PFSK-1 (cell line): ENCODE data around the gene CHL1.

Experiments
- FOXP2 ChIP-seq: optimal IDR thresholded peaks from 2 replicates; pipeline ENCODE3; 2011; ENCODE audit warnings: borderline replicate concordance, control low read depth, inconsistent platforms; ENCODE audit not compliant: insufficient read depth; ENCODE audit errors: extremely low read length, extremely low read depth
- POLR2AphosphoS5 ChIP-seq: IDR thresholded peaks from 2 replicates; pipeline ENCODE4 v1.6.1; 2012; ENCODE audit warnings: low read depth, mild to moderate bottlenecking, control low read depth, low read length, moderate library complexity
- REST ChIP-seq, 2 experiments: IDR thresholded peaks; 2 replicates each; pipeline versions ENCODE4 v1.6.1 to v1.8.0; 2011 to 2012; ENCODE audit warnings: low read depth in 2 of 2, low read length in 2 of 2, control low read depth in 1 of 2, inconsistent platforms in 1 of 2, mild to moderate bottlenecking in 1 of 2, moderate library complexity in 1 of 2; ENCODE audit not compliant: insufficient read depth in 1 of 2
- SIN3A ChIP-seq: IDR thresholded peaks from 2 replicates; pipeline ENCODE4 v1.6.1; 2012; ENCODE audit warnings: mild to moderate bottlenecking, low read length, moderate library complexity, borderline replicate concordance; ENCODE audit not compliant: insufficient read depth
- TAF1 ChIP-seq: IDR thresholded peaks from 2 replicates; pipeline ENCODE4 v1.6.1; 2012; ENCODE audit warnings: low read length, control low read depth, borderline replicate concordance; ENCODE audit not compliant: insufficient read depth

CHL1 gene

DNA sequence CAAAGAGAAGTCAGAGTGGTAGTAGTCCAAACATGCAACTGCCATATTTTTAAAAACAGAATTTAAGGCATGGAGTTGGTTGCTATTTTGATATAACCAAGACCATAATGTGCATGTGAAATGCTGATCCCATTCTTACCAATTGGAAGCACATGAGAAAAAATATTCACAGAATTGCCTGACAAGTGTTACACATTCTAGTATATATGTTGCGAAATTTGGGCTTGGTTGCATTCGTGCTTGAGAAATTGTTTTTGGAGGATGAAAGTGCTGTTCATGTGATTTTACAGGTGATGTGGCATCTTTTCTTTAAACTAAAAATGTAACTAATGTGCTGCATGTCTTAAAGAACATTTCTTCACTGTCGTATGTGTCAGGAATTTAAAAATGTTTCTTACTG lies 199.7 kb downstream of the CHL1 start:
- no peak for TF ChIP-seq POLR2AphosphoS5
- TF ChIP-seq FOXP2, result no peak
- TF ChIP-seq TAF1, result no peak
- no peak for TF ChIP-seq REST (IDR thresholded peaks at IDR 0.05; ENCODE audit: insufficient read depth in 1 of 2, low read depth in 2 of 2, low read length in 2 of 2)
- no peak for TF ChIP-seq SIN3A

DNA sequence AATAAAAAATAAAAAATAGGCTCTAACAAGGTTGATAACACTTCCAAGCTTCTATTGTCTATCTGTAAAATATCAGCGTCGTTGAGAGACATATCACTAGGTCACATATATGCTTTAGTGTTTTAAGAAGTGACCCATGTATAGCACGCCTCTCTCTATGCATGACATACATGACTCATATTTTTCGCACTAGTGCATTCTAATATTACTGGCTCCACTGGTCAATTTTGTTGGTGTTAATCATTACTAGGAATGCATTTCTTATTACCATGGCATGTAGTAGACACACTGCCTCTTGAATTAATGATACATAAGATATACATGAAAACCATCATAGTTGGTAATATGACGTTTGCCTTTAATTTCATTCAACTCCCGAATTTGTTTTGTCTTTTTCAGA lies 203.1 kb downstream of the CHL1 start:
- TF ChIP-seq TAF1, result no peak
- no peak for TF ChIP-seq REST (IDR thresholded peaks at IDR 0.05; ENCODE audit: insufficient read depth in 1 of 2, low read depth in 2 of 2, low read length in 2 of 2)
- no peak for TF ChIP-seq FOXP2
- TF ChIP-seq SIN3A, result no peak
- TF ChIP-seq POLR2AphosphoS5, result no peak

DNA sequence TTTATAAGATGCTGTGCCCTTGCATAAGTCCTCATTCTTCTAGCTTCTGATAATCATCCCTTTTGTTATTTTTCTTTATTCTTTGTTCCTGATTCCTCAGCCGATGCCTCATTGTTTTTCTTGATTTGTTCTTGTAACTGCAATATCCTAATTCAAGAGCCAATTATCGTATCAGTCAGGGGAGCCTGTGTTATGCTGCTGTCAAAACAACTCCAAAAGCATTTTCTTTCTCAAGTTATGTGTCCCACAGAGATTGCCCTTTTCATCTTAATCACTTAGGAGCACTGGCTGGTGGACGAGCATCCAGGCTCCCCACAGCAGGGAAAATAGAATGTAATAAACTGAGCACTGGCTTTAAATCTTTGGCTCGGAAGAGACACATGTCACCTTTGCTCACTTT lies 207.3 kb downstream of the CHL1 start:
- TF ChIP-seq FOXP2 (no peak), TAF1 (no peak), SIN3A (no peak), POLR2AphosphoS5 (no peak), REST (IDR thresholded peaks at IDR 0.05; ENCODE audit: insufficient read depth in 1 of 2, low read depth in 2 of 2, low read length in 2 of 2) (no peak)

DNA sequence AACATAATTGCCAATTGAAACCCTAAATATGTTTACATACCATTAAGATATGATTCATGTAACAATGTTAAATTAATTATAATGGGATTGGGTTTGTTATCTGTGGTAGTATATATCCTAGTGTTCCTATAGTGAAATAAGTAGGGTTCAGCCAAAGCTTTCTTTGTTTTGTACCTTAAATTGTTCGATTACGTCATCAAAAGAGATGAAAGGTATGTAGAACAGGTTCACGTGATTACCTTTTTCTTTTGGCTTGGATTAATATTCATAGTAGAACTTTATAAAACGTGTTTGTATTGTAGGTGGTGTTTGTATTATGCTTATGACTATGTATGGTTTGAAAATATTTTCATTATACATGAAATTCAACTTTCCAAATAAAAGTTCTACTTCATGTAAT lies 212.4 kb downstream of the CHL1 start:
- TF ChIP-seq TAF1, result no peak
- TF ChIP-seq POLR2AphosphoS5, result no peak
- TF ChIP-seq REST (IDR thresholded peaks at IDR 0.05; ENCODE audit: insufficient read depth in 1 of 2, low read depth in 2 of 2, low read length in 2 of 2), result no peak
- TF ChIP-seq SIN3A, result no peak
- TF ChIP-seq FOXP2, result no peak

- TF ChIP-seq FOXP2 (no peak), REST (IDR thresholded peaks at IDR 0.05; ENCODE audit: insufficient read depth in 1 of 2, low read depth in 2 of 2, low read length in 2 of 2) (no peak), TAF1 (no peak), SIN3A (no peak), POLR2AphosphoS5 (no peak)
These were observed 214.7 kb downstream of the CHL1 start for GRCh38 chr3:411226-411625.
